BLaER1 (cell line): ENCODE measurements around the gene SLIT3.
A peak's percentile ranks its signal among the peaks of the same experiment; 100 is the strongest.

Source experiments
- H3K27ac ChIP-seq: shearing (Covaris generic); formaldehyde crosslinking; 2 replicates; pipeline ENCODE4 v1.8.1; 2022
- H3K27me3 ChIP-seq: shearing (Covaris generic); formaldehyde crosslinking; 2 replicates; pipeline ENCODE4 v1.8.1; 2022
- H3K36me3 ChIP-seq: shearing (Covaris generic); formaldehyde crosslinking; 2 replicates; pipeline ENCODE4 v1.8.1; 2022
- H3K4me1 ChIP-seq: shearing (Covaris generic); formaldehyde crosslinking; 2 replicates; pipeline ENCODE4 v1.8.1; 2022
- H3K4me2 ChIP-seq: shearing (Covaris generic); formaldehyde crosslinking; 2 replicates; pipeline ENCODE4 v1.8.1; 2022
- H3K4me3 ChIP-seq: shearing (Covaris generic); formaldehyde crosslinking; 2 replicates; pipeline ENCODE4 v1.8.1; 2022
- H3K9ac ChIP-seq: shearing (Covaris generic); formaldehyde crosslinking; 2 replicates; pipeline ENCODE4 v1.8.1; 2022
- H3K9me3 ChIP-seq: shearing (Covaris generic); formaldehyde crosslinking; 2 replicates; pipeline ENCODE4 v1.8.1; 2022
- H4K20me1 ChIP-seq: shearing (Covaris generic); formaldehyde crosslinking; 2 replicates; pipeline ENCODE4 v1.8.1; 2022
- Cebpa-rat ChIP-seq: shearing (Covaris generic); IDR thresholded peaks from 2 replicates; pipeline ENCODE4 v1.8.1; 2022

SLIT3 gene

DNA sequence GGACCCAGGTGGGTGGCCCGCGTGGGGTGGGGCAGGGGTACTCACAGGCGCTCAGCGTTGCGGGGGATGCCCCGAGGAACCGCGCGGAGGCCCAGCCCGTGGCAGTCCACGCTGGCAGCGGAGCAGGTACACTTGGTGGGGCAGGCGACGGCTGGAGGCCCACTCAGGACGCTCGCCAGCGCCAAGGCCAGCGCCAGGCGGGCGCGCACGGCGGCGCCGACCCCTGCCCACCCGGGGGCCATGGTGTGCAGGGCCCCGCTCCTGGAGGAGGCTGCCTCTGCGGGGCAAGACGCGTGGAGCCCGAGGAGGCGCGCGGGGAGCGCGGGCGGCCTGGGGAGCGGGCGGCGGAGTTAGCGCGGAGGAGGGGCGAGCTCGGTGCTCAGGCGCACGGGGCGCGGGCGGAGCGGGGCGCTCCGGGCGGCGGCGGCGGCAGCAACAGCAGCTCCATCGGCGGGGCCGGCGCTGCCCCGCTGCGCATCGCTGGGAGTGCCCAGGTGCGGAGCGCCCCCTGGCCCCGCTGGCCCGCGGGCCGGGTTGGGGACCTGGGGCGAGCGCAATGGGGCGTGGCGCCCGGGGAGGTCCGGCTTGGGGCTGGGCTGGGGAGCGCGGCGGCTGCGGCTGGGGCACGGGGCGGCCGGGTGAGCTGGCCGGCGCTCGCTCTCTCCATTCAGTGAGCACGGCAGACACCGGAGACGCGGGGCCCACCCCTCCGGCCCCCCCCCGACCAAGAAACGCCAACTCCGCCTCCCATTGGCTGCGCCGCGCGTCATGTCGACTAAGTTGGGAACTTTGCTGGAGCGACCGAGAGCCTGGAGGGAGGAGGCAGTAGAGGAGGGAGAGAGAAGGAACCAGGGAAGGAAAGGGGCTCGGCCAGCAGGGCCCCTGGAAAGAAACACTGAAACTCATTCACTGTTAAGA is at the start of gene SLIT3:
TSS of gene SLIT3 (minus strand) at position 672 of the 918 bp plus-strand sequence. CDS start at position 242, 430 bp downstream.
- no peaks in the 10 kb centered on the region for H3K36me3 ChIP-seq
- peaks cover 10% of the 10 kb centered on the region for H3K9me3 ChIP-seq
- H3K4me3 ChIP-seq: peak within 1 kb of the TSS; percentile 49
- peaks cover 35% of the 10 kb centered on the region for H3K27me3 ChIP-seq
- peak within 1 kb of the TSS; percentile 62 for H3K4me2 ChIP-seq
- H3K4me1 ChIP-seq: no peaks in the 10 kb centered on the region
- H4K20me1 ChIP-seq: no peaks in the 10 kb centered on the region; the same call in 1 of the 2 replicates
- no peak within 1 kb of the TSS for H3K27ac ChIP-seq
- no peak within 1 kb of the TSS for H3K9ac ChIP-seq
- no peak for TF ChIP-seq Cebpa-rat

DNA sequence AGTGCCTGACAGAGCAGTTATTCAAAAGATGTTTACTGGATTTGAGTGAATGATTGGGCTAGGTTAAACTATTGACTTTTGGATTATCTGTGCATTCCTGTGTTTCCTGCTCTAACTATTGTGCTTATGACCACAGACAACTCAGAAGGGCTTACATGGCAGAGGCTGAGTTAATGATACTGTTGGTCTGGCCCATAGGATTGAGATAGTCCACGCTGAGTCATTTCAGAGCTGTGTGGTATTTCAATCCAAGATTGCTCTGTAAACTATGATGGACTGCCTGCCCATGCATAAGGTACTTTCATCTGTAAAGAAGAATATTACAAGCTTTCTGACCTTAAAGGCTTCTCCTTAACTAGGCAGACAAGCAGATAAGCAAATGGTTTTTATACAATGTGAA is 49.1 kb upstream of the SLIT3 start:
- no peak overlapping the region for H3K27ac ChIP-seq
- no peaks in the 10 kb centered on the region for H3K9me3 ChIP-seq
- H3K9ac ChIP-seq: no peak overlapping the region
- H3K4me1 ChIP-seq: no peaks in the 10 kb centered on the region
- H3K27me3 ChIP-seq: no peaks in the 10 kb centered on the region
- H4K20me1 ChIP-seq: no peaks in the 10 kb centered on the region
- no peak overlapping the region for H3K4me2 ChIP-seq
- no peaks in the 10 kb centered on the region for H3K36me3 ChIP-seq
- H3K4me3 ChIP-seq: no peak overlapping the region
- no peak for TF ChIP-seq Cebpa-rat

DNA sequence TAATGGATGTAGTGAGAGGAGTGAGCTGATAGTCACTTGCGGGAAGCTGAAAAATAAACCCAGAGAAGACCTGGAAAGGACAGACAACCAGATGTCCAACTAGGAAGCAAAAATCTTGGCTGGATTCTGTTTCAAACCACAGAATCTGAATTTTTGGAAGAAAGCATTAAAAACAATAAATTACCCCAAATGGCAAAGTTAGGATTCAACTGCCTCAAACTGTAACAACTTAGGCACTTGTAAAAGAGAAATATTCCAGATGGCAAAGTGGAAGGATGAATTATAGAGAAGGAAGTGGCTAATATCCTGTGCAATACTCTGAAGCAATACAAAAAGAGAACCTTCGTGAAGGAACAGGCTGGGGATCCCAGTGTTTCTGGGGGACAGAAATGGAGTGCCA is 46.8 kb upstream of the SLIT3 start:
- no peaks in the 10 kb centered on the region for H4K20me1 ChIP-seq
- H3K4me3 ChIP-seq: no peak overlapping the region
- no peaks in the 10 kb centered on the region for H3K4me1 ChIP-seq
- H3K36me3 ChIP-seq: no peaks in the 10 kb centered on the region
- no peak overlapping the region for H3K4me2 ChIP-seq
- no peaks in the 10 kb centered on the region for H3K27me3 ChIP-seq
- no peaks in the 10 kb centered on the region for H3K9me3 ChIP-seq
- TF ChIP-seq Cebpa-rat: no peak
- no peak overlapping the region for H3K27ac ChIP-seq
- H3K9ac ChIP-seq: no peak overlapping the region

DNA sequence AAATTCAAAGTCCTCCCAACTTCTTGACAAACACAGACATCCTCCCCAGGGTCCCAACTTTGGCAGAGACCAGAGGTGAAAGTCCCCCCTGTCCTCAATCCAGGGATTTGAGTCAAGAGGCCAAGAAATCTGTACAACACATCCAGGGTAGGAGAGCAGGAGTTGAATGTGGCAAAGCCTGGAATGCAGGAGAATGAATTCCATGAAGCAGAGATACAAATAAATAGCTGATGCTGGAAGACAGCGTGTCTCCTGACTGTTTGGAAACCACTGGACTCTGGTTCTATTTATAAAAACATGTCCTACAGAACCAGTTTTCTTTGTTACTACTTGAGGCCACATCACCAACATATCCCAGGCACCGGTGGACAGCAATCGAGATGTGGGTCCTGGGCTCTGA is 43.7 kb upstream of the SLIT3 start:
- no peaks in the 10 kb centered on the region for H3K4me1 ChIP-seq
- no peaks in the 10 kb centered on the region for H4K20me1 ChIP-seq
- no peaks in the 10 kb centered on the region for H3K36me3 ChIP-seq
- no peak for TF ChIP-seq Cebpa-rat
- no peak overlapping the region for H3K27ac ChIP-seq
- no peak overlapping the region for H3K4me2 ChIP-seq
- no peaks in the 10 kb centered on the region for H3K27me3 ChIP-seq
- H3K9ac ChIP-seq: no peak overlapping the region
- no peaks in the 10 kb centered on the region for H3K9me3 ChIP-seq
- no peak overlapping the region for H3K4me3 ChIP-seq

DNA sequence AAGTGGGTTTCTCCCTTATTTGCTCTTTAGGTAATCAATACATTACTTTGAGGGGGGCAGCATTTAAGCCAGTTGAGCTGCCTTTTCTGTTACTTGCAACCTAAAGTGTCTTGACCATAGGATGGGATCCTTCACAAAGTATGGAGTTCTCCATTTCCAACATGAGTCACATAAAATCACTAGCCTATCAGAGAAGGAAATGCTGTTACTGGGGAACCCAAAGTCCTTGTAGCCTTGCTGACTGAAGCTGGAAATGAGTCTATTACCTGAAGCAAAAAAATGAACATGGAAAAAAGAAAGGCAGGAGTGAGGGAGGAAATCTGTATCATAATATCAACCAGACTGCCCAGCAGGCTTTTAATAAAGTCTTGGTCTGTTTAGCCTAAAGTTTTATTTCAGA is 42.8 kb upstream of the SLIT3 start:
- Histone ChIP-seq H3K9me3 (no peaks in the 10 kb centered on the region), H4K20me1 (no peaks in the 10 kb centered on the region), H3K36me3 (no peaks in the 10 kb centered on the region), H3K27me3 (no peaks in the 10 kb centered on the region), H3K4me1 (no peaks in the 10 kb centered on the region), H3K4me3 (no peak overlapping the region), H3K9ac (no peak overlapping the region), H3K27ac (no peak overlapping the region), H3K4me2 (no peak overlapping the region)
- no peak for TF ChIP-seq Cebpa-rat

DNA sequence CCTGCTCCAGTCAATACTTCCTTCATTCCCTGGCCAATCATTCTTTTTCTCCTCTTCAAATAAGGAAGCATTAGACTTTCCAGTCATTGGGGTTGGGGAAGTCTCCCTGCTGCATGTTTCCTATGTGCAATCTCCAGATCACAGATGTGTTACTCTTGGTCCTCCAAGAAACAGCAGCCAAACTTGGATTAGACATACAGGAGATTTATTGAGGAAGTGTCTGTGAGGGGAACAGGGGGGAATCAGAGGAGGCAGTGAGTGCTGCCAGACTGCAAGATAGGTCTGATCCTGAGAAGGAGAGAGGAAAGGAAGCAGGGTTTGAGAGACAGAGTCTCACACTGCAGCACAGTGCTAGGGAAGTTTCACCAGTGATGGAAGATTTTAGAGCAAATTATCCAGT is 40.6 kb upstream of the SLIT3 start:
- no peaks in the 10 kb centered on the region for H4K20me1 ChIP-seq
- TF ChIP-seq Cebpa-rat: no peak
- no peaks in the 10 kb centered on the region for H3K9me3 ChIP-seq
- H3K4me1 ChIP-seq: no peaks in the 10 kb centered on the region
- no peaks in the 10 kb centered on the region for H3K36me3 ChIP-seq
- H3K4me2 ChIP-seq: no peak overlapping the region
- no peaks in the 10 kb centered on the region for H3K27me3 ChIP-seq
- no peak overlapping the region for H3K9ac ChIP-seq
- H3K27ac ChIP-seq: no peak overlapping the region
- H3K4me3 ChIP-seq: no peak overlapping the region

DNA sequence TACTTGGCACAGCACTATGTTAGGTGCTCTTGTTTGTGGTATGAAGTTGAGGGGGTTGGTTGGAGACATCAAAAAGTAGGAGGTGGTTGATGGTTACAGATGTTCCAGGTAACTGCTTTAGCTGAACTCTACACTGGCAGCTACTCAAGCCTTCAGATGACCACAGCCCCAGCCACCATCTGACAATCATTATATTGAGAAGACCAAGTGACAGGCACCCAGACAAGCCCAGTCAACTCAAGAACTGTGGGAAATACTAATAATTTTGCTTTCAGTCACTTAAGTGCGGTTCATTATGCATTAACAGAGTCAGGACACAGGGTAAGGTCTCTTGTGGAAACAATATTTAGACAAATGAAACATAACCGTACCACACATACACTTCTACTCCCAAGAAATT is 38.9 kb upstream of the SLIT3 start:
- TF ChIP-seq Cebpa-rat: no peak
- H3K27me3 ChIP-seq: no peaks in the 10 kb centered on the region
- H3K4me3 ChIP-seq: no peak overlapping the region

DNA sequence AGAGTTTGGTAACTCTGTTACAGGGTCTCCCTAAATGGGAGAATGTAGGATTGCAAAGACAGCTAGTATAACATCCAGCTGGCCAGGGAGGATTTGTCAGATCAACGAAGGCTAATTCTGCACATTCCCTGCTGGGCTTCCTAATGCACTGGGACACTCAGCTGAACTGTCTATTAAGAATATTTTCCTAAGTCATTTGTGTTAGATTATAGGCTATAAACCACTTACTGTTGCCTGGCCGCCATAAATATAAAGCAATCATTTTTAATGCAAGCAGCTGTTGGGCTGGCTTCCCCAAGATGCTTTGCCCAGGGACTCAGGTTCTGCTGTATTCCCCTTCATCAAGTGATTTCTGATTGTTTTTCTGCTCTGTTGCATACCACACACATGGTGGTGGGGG is 35.3 kb upstream of the SLIT3 start:
- no peaks in the 10 kb centered on the region for H4K20me1 ChIP-seq
- no peak overlapping the region for H3K27ac ChIP-seq
- no peak overlapping the region for H3K4me2 ChIP-seq
- H3K4me1 ChIP-seq: no peaks in the 10 kb centered on the region
- no peak overlapping the region for H3K9ac ChIP-seq
- no peaks in the 10 kb centered on the region; the same call in 1 of the 2 replicates for H3K27me3 ChIP-seq
- no peak overlapping the region for H3K4me3 ChIP-seq
- H3K36me3 ChIP-seq: no peaks in the 10 kb centered on the region
- TF ChIP-seq Cebpa-rat: no peak
- H3K9me3 ChIP-seq: no peaks in the 10 kb centered on the region

More for the DNA sequence above, 38.9 kb upstream of the SLIT3 start:
- H3K36me3 ChIP-seq: no peaks in the 10 kb centered on the region
- no peak overlapping the region for H3K9ac ChIP-seq
- H4K20me1 ChIP-seq: no peaks in the 10 kb centered on the region
- H3K27ac ChIP-seq: no peak overlapping the region
- no peaks in the 10 kb centered on the region for H3K4me1 ChIP-seq
- no peaks in the 10 kb centered on the region for H3K9me3 ChIP-seq
- H3K4me2 ChIP-seq: no peak overlapping the region

DNA sequence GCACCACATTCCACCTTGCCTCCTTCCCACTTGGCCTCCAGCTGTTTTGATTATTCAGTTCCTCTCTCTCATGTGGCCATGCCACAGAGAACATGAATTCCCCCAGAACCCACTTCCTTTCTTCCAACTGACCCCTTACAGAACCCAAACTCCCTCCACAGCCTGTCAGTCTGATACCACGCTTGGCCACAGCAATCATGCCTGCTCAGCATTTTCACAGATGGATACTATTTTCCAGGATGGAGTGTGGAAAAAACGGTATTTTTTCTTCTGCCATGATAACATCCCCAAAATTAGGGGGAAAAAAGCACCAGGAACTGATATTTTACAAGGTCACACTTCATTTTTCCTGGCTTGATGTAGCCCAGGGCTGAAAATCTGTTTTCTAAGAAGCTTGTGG is 34.9 kb upstream of the SLIT3 start:
- Histone ChIP-seq H3K9ac (no peak overlapping the region), H3K27me3 (no peaks in the 10 kb centered on the region; the same call in 1 of the 2 replicates), H3K9me3 (no peaks in the 10 kb centered on the region), H3K36me3 (no peaks in the 10 kb centered on the region), H3K4me2 (no peak overlapping the region), H4K20me1 (no peaks in the 10 kb centered on the region), H3K4me3 (no peak overlapping the region), H3K4me1 (no peaks in the 10 kb centered on the region), H3K27ac (no peak overlapping the region)
- no peak for TF ChIP-seq Cebpa-rat

DNA sequence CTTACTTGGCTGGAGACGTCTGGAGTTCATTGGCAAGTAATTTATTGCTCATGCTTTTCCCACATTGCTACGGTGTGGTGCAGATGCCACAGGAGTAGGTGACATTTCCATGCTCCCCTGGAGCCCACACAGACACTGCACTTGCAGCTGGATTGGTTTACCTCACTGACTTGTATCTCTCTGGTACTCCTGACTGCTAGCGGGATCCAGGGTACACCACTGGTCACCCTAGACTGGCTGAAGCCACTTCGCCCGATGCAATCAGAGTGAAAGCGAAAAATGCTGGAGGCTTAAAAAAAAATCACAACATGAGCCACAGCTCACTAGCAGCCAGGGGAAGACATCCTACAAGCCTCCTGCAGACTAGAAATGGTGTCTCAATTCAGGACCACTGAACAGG is 32.6 kb upstream of the SLIT3 start:
- H4K20me1 ChIP-seq: no peaks in the 10 kb centered on the region
- H3K27ac ChIP-seq: no peak overlapping the region
- H3K4me1 ChIP-seq: no peaks in the 10 kb centered on the region
- no peak overlapping the region for H3K9ac ChIP-seq
- no peaks in the 10 kb centered on the region for H3K36me3 ChIP-seq
- H3K27me3 ChIP-seq: no peaks in the 10 kb centered on the region; the same call in 1 of the 2 replicates
- no peaks in the 10 kb centered on the region for H3K9me3 ChIP-seq
- no peak overlapping the region for H3K4me3 ChIP-seq
- H3K4me2 ChIP-seq: no peak overlapping the region
- no peak for TF ChIP-seq Cebpa-rat
